ENCODE data around the gene CADPS.

Gene CADPS

DNA sequence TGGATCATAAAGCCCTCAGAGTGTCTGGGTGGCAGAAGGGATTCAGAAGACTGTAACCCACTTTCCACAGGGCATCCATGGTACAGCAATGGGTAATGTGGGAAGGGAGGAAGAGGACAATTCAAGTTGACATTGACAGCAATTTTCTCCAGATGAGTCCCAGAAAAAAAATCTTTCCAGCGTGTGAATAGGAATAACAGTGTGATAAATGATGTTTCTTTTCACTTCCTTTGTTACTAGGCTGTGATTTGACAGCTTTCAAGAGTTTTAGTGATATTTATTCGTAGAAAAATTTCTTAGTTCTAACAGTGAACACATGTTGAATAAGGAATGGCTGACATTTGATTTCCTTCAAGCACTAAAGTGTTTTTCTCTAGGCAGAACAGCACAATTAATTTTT lies 186.4 kb downstream of the CADPS start:
- ATAC-seq (ENCODE audit: low read depth) (no peak), DNase-seq (ENCODE audit: low spot score in 2 of 2) (no peak)
- Mint-ChIP-seq H3K27me3 (no peaks in the 10 kb centered on the region), H3K4me3 (no peak overlapping the region), H3K4me1 (no peaks in the 10 kb centered on the region), H3K27ac (no peak overlapping the region), H3K9me3 (peaks cover 1% of the 10 kb centered on the region), H3K36me3 (no peaks in the 10 kb centered on the region)

GRCh38 chr3:62688050-62688449 lies 187.2 kb downstream of the CADPS start:
- DNase-seq (ENCODE audit: low spot score in 2 of 2) (no peak), ATAC-seq (ENCODE audit: low read depth) (no peak)
- H3K27me3 Mint-ChIP-seq, result no peaks in the 10 kb centered on the region
- no peak overlapping the region for H3K4me3 Mint-ChIP-seq
- H3K9me3 Mint-ChIP-seq, result no peaks in the 10 kb centered on the region
- no peaks in the 10 kb centered on the region for H3K36me3 Mint-ChIP-seq
- no peak overlapping the region for H3K27ac Mint-ChIP-seq
- H3K4me1 Mint-ChIP-seq, result no peaks in the 10 kb centered on the region

GRCh38 chr3:62686503-62687294 lies 188.5 kb downstream of the CADPS start:
- no peak overlapping the region for H3K27ac Mint-ChIP-seq
- H3K4me1 Mint-ChIP-seq, result no peaks in the 10 kb centered on the region
- no peaks in the 10 kb centered on the region for H3K36me3 Mint-ChIP-seq
- ATAC-seq (ENCODE audit: low read depth) (no peak), DNase-seq (ENCODE audit: low spot score in 2 of 2) (no peak)
- H3K27me3 Mint-ChIP-seq, result no peaks in the 10 kb centered on the region
- no peaks in the 10 kb centered on the region for H3K9me3 Mint-ChIP-seq
- no peak overlapping the region for H3K4me3 Mint-ChIP-seq

DNA sequence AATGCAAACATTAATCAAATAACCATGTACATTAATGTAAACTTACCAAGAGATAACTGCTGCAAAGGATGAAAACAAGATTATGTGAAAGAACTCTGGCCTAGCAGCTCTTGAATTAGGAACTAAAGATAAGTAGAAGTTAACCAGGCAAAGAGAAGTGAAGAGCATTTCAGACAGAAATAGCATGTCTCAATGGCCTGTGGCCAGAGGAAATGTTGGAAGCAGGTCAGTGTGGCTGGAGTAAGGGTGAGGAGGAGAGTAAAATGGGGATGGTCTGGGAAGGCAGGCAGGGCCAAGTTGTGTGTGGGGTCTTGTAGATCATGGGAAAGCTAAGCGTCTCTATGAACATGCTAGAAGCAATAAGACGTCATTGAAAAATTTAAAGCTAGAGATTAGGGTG lies 192.4 kb downstream of the CADPS start:
- no peak overlapping the region for H3K4me3 Mint-ChIP-seq
- no peak overlapping the region for H3K27ac Mint-ChIP-seq
- H3K36me3 Mint-ChIP-seq, result no peaks in the 10 kb centered on the region
- no peak for ATAC-seq (ENCODE audit: low read depth)
- no peaks in the 10 kb centered on the region for H3K27me3 Mint-ChIP-seq
- no peak for DNase-seq (ENCODE audit: low spot score in 2 of 2)
- no peaks in the 10 kb centered on the region for H3K4me1 Mint-ChIP-seq
- H3K9me3 Mint-ChIP-seq, result peaks cover 4% of the 10 kb centered on the region

DNA sequence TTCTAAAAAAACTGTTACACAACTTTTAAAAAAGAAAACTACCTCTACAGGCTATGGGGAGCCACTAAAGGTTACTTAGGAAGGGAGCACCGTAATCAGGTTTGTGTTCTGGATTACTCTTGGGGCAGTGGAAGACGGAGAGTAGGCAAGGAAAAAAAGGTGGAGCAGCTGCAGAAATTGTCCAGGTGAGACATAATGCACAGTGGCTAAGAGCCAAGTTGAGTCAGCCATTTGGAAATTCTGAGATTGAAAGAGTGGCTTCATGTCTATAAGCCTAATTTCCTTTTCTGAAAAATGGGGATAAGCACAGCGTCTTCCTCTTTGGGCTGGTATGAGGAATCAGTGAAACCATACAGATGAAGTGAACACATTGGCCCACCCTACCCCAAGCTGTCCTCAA lies 195.2 kb downstream of the CADPS start:
- no peaks in the 10 kb centered on the region for H3K4me1 Mint-ChIP-seq
- H3K36me3 Mint-ChIP-seq, result no peaks in the 10 kb centered on the region
- no peak for ATAC-seq (ENCODE audit: low read depth)
- no peak overlapping the region for H3K4me3 Mint-ChIP-seq
- H3K9me3 Mint-ChIP-seq, result peaks cover 4% of the 10 kb centered on the region
- no peaks in the 10 kb centered on the region for H3K27me3 Mint-ChIP-seq
- no peak for DNase-seq (ENCODE audit: low spot score in 2 of 2)
- no peak overlapping the region for H3K27ac Mint-ChIP-seq

DNA sequence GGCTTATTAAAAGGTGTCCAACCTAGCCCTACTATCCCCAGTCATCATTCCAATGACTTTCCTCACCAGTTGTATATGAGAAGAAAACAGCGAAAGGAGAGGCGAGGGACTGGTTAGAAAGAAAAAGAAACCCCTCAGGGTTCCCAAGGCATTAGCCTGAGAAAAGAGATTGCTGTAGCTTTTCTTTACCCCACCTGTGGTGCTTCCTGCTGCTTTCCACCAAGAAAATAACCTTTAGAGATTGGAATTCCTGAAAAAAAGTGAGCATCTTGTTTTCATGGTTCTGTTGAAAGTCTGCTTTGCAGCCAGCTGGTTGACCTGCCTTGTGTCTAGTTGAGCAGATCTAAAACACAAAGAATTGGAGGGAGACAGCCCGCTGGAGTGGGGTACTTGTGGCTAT lies 196.4 kb downstream of the CADPS start:
- Mint-ChIP-seq H3K4me1 (no peaks in the 10 kb centered on the region), H3K27me3 (no peaks in the 10 kb centered on the region), H3K36me3 (no peaks in the 10 kb centered on the region), H3K9me3 (peaks cover 4% of the 10 kb centered on the region), H3K4me3 (no peak overlapping the region), H3K27ac (no peak overlapping the region)
- DNase-seq (ENCODE audit: low spot score in 2 of 2), result no peak
- ATAC-seq (ENCODE audit: low read depth), result no peak

GRCh38 chr3:62677926-62678325 lies 197.3 kb downstream of the CADPS start:
- Mint-ChIP-seq H3K27me3 (no peaks in the 10 kb centered on the region), H3K36me3 (no peaks in the 10 kb centered on the region), H3K4me1 (no peaks in the 10 kb centered on the region), H3K27ac (no peak overlapping the region), H3K4me3 (no peak overlapping the region), H3K9me3 (peaks cover 4% of the 10 kb centered on the region)
- DNase-seq (ENCODE audit: low spot score in 2 of 2), result no peak
- ATAC-seq (ENCODE audit: low read depth), result no peak

- Mint-ChIP-seq H3K4me1 (no peaks in the 10 kb centered on the region), H3K27me3 (peaks cover 3% of the 10 kb centered on the region), H3K36me3 (no peaks in the 10 kb centered on the region), H3K4me3 (no peak overlapping the region), H3K9me3 (peaks cover 4% of the 10 kb centered on the region), H3K27ac (no peak overlapping the region)
- DNase-seq (ENCODE audit: low spot score in 2 of 2), result no peak
- ATAC-seq (ENCODE audit: low read depth), result no peak
Observed at GRCh38 chr3:62676689-62677271, 198.4 kb downstream of the CADPS start.

DNA sequence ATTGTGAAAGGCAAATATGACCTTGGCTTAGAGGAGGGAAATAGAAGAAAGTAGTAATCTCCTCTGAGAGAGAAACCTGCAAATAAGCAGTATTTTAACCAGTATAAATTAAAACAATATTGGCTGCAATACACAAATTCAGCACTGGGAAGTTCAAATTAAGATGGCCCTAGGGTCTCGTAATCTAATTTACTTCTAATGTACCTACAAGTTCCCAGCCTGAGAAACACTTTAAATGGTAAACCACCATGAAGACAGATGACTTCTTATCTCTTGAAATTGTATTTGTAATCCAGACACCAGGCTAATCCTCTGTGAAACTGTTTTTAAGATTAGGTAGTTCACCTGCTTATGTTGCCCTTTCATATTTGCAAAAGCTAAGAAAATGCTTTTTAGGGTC lies 199.7 kb downstream of the CADPS start:
- Mint-ChIP-seq H3K9me3 (peaks cover 2% of the 10 kb centered on the region), H3K27me3 (peaks cover 3% of the 10 kb centered on the region), H3K36me3 (no peaks in the 10 kb centered on the region), H3K4me1 (no peaks in the 10 kb centered on the region), H3K4me3 (no peak overlapping the region), H3K27ac (no peak overlapping the region)
- no peak for ATAC-seq (ENCODE audit: low read depth)
- DNase-seq (ENCODE audit: low spot score in 2 of 2), result no peak

DNA sequence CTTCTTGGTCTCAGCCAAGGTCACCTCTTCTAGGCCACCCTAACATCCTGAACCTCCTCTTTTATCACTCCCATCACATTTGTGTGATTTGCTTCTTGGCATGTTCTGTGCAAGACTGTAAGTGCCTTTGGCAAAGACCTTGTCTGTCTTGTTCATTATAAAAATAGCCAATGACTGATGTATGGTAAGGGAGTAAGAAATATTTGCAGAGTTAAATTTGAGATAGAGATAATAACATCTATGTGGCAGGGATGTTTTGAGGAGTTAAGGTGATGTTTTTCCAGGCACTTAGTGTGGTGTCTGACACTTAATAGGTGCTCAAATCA lies 202.3 kb downstream of the CADPS start:
- no peaks in the 10 kb centered on the region for H3K36me3 Mint-ChIP-seq
- ATAC-seq (ENCODE audit: low read depth) (no peak), DNase-seq (ENCODE audit: low spot score in 2 of 2) (no peak)
- H3K4me3 Mint-ChIP-seq, result no peak overlapping the region
- H3K9me3 Mint-ChIP-seq, result no peaks in the 10 kb centered on the region
- H3K27me3 Mint-ChIP-seq, result peaks cover 6% of the 10 kb centered on the region
- no peaks in the 10 kb centered on the region for H3K4me1 Mint-ChIP-seq
- no peak overlapping the region for H3K27ac Mint-ChIP-seq

GRCh38 chr3:62672270-62672987 lies 202.8 kb downstream of the CADPS start:
- Mint-ChIP-seq H3K27ac (no peak overlapping the region), H3K36me3 (no peaks in the 10 kb centered on the region), H3K9me3 (no peaks in the 10 kb centered on the region), H3K27me3 (peaks cover 6% of the 10 kb centered on the region), H3K4me1 (no peaks in the 10 kb centered on the region), H3K4me3 (no peak overlapping the region)
- no peak for DNase-seq (ENCODE audit: low spot score in 2 of 2)
- no peak for ATAC-seq (ENCODE audit: low read depth)

GRCh38 chr3:62670351-62670750 lies 204.9 kb downstream of the CADPS start:
- Mint-ChIP-seq H3K36me3 (no peaks in the 10 kb centered on the region), H3K9me3 (no peaks in the 10 kb centered on the region), H3K27ac (no peak overlapping the region), H3K27me3 (peaks cover 6% of the 10 kb centered on the region), H3K4me1 (no peaks in the 10 kb centered on the region), H3K4me3 (no peak overlapping the region)
- no peak for ATAC-seq (ENCODE audit: low read depth)
- DNase-seq (ENCODE audit: low spot score in 2 of 2), result no peak

GRCh38 chr3:62669161-62669560 lies 206.1 kb downstream of the CADPS start:
- Mint-ChIP-seq H3K27ac (no peak overlapping the region), H3K4me3 (no peak overlapping the region), H3K9me3 (no peaks in the 10 kb centered on the region), H3K36me3 (no peaks in the 10 kb centered on the region), H3K4me1 (no peaks in the 10 kb centered on the region), H3K27me3 (peaks cover 6% of the 10 kb centered on the region)
- DNase-seq (ENCODE audit: low spot score in 2 of 2) (no peak), ATAC-seq (ENCODE audit: low read depth) (no peak)

GRCh38 chr3:62667714-62668113 lies 207.5 kb downstream of the CADPS start:
- DNase-seq (ENCODE audit: low spot score in 2 of 2), result no peak
- Mint-ChIP-seq H3K9me3 (no peaks in the 10 kb centered on the region), H3K4me3 (no peak overlapping the region), H3K27me3 (peaks cover 6% of the 10 kb centered on the region), H3K36me3 (no peaks in the 10 kb centered on the region), H3K4me1 (no peaks in the 10 kb centered on the region), H3K27ac (no peak overlapping the region)
- no peak for ATAC-seq (ENCODE audit: low read depth)

All from memory B cell (primary cell).